HUES48 (cell line): ENCODE results near the gene TAS1R3.

ENCODE experiments used
- H3K27ac ChIP-seq: one replicate; pipeline ENCODE4 v1.7.0; 2013; ENCODE audit warnings: low read depth, low read length, inconsistent platforms
- H3K27me3 ChIP-seq: 2 replicates; pipeline ENCODE4 v1.6.1; 2013; ENCODE audit warnings: mild to moderate bottlenecking, low read length; ENCODE audit not compliant: control insufficient read depth, insufficient read depth
- H3K36me3 ChIP-seq: 2 replicates; pipeline ENCODE4 v1.6.1; 2013; ENCODE audit warnings: low read length; ENCODE audit not compliant: control insufficient read depth, insufficient read depth
- H3K4me1 ChIP-seq: 2 replicates; pipeline ENCODE4 v1.6.1; 2013; ENCODE audit warnings: mild to moderate bottlenecking, low read length; ENCODE audit not compliant: control insufficient read depth, insufficient read depth
- H3K4me3 ChIP-seq: 2 replicates; pipeline ENCODE4 v1.5.1; 2013; ENCODE audit warnings: mild to moderate bottlenecking, low read depth, low read length
- H3K9ac ChIP-seq: 2 replicates; pipeline ENCODE4 v1.6.1; 2013; ENCODE audit warnings: mild to moderate bottlenecking, low read depth, low read length, moderate library complexity
- H3K9me3 ChIP-seq: 2 replicates; pipeline ENCODE4 v1.6.1; 2013; ENCODE audit warnings: low read length; ENCODE audit not compliant: control insufficient read depth, insufficient read depth

TAS1R3 gene

DNA sequence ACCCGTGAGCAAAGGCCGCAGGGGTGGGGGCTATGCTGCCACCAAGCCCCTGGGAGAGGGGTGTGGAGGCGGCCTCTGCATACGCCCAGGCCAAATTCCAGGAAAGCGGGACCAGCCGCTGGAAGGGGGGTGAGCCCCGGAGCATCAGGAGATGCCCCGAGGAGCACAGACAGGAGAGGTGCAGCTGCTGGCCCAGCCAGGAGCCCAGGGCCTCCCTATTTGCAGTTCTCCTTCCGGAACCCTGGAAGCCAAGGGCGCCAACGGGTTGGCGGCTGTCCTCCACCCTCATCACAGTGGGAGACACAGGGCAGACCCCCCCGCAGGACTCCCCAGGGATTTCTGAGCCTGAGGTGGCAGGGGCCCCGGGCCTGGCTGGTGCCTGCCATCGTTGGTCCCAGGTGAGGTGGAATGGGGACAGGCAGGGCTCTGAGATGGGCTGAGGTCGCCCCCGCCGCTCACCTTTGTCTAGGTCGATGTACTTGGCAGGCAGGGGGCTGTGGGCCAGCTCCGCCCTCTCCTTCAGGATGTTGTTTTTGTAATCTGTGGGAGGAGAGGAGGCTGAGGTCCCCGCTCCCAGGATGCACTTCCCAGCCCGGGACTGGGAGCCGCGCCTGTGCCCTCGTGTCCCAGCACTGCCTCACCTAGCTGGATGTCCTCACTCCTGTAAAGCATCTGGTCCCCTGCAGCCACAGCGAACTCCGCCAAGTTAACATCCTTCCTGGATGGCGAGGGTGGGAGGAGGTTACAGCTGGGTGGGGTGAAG lies 22.5 kb downstream of the TAS1R3 start:
- Histone ChIP-seq H3K4me3 (peak overlapping the region; percentile 49; the same call in 1 of the 2 replicates), H3K36me3 (no peaks in the 10 kb centered on the region), H3K9me3 (no peaks in the 10 kb centered on the region), H3K27ac (peak overlapping the region; percentile 13), H3K27me3 (peaks cover 20% of the 10 kb centered on the region), H3K4me1 (peaks cover 27% of the 10 kb centered on the region), H3K9ac (no peak overlapping the region)

DNA sequence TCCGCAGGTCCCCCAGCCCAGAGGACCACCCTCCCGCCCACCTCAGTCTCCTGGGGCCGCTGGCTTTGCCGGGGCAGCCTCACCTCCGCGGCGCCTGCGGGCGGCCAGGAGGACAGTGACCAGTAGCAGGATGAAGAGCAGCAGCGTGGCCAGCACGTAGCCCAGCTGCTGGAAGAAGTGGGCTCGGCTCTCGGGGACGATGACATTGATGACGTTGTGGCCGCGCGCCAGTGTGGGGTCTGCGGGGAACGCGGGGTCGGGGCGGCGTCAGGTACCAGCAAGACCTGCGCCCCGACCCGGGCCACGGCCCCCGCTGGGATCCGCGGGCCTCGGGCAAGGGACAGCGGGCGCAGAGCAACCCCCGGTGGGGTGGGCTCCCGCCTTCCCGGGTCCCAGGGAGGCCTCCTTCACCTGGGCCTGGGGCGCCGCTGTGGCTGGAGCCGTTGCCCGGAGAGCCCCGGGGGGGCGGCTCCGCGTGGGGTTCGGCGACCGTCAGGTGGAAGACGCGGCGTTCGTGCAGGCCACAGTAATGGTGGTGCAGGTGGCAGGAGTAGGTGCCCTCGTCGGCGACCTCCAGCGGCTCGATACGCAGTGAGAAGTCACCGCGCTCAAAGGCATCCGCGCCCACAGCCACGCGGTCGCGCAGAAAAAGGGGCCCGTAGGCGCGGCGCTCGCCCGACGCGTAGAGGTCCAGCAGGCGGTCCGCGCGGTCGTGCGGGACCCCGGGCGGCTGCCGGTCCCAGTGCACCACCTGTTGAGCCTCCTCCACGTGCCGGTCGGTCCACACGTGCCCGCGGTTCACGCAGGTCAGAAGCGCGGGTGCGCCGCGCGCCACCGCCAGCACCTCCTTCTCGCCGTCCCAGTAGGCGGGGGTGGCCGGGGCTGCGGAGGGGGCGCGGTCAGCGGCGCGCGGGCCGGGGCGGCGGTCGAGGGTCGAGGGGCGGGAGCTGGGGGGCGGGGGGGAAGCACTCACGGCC lies 23.5 kb downstream of the TAS1R3 start:
- Histone ChIP-seq H3K27ac (peak overlapping the region; percentile 13), H3K9me3 (no peaks in the 10 kb centered on the region), H3K4me1 (peaks cover 36% of the 10 kb centered on the region), H3K9ac (no peak overlapping the region), H3K4me3 (peak overlapping the region; percentile 49), H3K36me3 (no peaks in the 10 kb centered on the region), H3K27me3 (peaks cover 20% of the 10 kb centered on the region)

DNA sequence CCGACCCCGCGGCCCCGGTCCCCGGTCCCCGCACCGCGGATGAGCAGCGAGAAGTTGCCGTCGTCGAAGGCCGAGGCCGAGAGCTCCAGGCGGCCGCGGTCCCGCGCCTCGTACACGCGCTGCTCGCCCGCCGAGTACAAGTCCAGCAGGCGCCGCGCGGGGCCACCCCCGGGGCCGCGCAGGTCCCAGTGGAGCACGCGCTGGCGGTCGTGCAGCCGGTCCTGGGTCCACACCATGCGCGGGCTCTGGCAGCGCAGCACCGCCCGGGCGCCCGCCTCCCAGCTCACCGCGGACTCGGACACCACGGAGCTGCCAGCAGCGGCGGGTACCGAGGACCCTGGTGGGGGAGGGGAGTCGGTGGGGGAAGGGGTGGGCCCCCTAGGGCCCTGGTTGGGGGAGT lies 24.3 kb downstream of the TAS1R3 start:
- H3K9ac ChIP-seq: no peak overlapping the region
- peaks cover 36% of the 10 kb centered on the region for H3K4me1 ChIP-seq
- H3K9me3 ChIP-seq: no peaks in the 10 kb centered on the region
- H3K36me3 ChIP-seq: no peaks in the 10 kb centered on the region
- H3K27ac ChIP-seq: no peak overlapping the region
- H3K4me3 ChIP-seq: peak overlapping the region; percentile 43; the same call in 1 of the 2 replicates
- H3K27me3 ChIP-seq: peaks cover 20% of the 10 kb centered on the region

DNA sequence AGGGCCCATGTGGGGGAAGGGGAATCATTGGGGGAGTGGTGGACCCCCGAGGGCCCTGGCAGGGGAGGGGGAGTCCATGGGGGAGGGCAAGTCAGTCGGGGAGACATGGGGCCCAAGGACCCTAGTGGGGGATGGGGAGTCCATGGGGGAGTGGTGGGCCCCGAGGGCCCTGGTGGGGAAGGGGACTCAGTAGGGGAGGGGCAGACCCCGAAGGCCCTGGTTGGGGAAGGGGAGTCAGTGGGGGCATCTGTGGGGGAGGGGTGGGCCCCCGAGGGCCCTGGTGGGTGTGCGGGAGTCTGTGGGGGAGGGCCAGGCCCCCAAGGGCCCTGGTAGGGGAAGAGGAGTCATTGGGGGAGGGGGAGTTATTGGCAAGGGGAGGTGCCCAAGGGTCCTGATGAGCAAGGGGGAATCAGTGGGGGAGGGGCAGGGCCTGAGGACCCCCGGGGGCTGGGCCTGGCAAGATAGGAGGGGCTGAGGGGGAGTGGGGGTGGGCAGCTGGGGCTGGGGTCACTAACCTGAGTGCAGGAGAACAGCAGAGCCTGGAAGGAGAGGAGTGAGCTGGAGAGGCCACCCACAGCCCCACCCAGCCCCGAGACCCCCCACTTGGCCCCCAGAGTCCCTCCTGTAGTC lies 25.2 kb downstream of the TAS1R3 start:
- Histone ChIP-seq H3K36me3 (no peaks in the 10 kb centered on the region), H3K27ac (no peak overlapping the region), H3K27me3 (peaks cover 20% of the 10 kb centered on the region), H3K9me3 (no peaks in the 10 kb centered on the region), H3K9ac (no peak overlapping the region), H3K4me1 (peaks cover 38% of the 10 kb centered on the region), H3K4me3 (no peak overlapping the region)

DNA sequence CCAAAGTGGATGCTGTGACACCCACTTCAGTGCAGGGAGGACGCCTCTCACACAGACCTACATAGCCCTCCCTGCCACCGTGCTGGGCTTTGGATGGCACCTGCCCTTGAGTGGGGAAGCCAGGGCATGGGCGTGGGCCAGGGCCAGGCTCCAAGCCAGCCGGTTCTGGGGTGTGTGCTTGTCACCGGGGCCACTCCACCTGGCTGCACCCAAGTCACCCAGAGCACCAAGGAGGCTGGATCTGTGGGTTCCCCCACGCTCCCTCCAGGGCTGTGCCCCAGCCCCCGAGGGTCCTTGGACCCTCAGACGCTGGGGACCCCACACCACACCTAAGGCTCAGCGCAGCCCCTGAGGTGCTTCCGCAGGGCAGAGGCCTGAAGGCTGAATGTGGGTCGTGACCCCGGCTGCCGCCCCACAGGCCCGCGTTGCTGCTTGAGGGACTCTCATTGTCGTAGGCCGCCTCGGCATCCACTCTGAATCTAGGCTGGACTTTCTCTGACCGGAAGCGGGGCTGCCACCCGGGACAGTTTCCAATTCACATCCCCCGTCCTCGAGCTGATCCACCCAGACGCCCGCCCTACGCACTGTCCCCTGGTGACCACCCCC lies 25.8 kb downstream of the TAS1R3 start:
- Histone ChIP-seq H3K4me3 (no peak overlapping the region), H3K36me3 (no peaks in the 10 kb centered on the region), H3K9ac (no peak overlapping the region), H3K4me1 (peaks cover 34% of the 10 kb centered on the region), H3K27me3 (peaks cover 20% of the 10 kb centered on the region), H3K9me3 (no peaks in the 10 kb centered on the region), H3K27ac (no peak overlapping the region)

DNA sequence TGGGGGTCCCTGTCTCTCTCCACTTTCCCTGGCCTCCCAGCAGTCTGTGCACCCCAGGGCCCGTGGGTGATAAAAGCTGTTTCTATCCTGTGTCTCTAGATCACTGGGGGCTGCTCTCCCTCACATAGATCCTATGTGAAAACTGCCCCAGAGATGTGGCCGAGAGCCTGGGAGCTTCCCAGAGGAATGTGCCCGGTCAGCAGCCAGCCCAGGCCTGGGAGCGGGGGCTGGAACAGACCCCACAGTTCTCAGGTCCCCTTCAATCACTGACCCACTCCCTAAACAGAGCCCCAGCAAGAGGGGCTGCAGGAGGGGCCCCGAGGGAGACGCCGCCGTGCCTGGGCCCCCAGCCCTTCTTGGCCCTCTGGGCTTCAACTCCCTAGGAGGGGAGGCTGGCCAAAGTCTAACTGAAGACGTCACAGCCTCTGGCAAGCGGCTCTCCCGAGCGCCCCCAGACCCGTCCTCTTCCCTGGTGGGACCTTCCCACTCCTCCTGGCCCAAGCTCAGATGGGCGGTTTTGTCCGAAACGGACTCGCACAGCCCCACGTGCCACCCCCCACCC lies 26.9 kb downstream of the TAS1R3 start:
- H3K9me3 ChIP-seq: no peaks in the 10 kb centered on the region
- H3K27ac ChIP-seq: peak overlapping the region; percentile 59
- peak overlapping the region; percentile 5; the same call in 1 of the 2 replicates for H3K4me3 ChIP-seq
- H3K27me3 ChIP-seq: peaks cover 16% of the 10 kb centered on the region
- H3K4me1 ChIP-seq: peaks cover 26% of the 10 kb centered on the region
- no peak overlapping the region for H3K9ac ChIP-seq
- no peaks in the 10 kb centered on the region for H3K36me3 ChIP-seq

DNA sequence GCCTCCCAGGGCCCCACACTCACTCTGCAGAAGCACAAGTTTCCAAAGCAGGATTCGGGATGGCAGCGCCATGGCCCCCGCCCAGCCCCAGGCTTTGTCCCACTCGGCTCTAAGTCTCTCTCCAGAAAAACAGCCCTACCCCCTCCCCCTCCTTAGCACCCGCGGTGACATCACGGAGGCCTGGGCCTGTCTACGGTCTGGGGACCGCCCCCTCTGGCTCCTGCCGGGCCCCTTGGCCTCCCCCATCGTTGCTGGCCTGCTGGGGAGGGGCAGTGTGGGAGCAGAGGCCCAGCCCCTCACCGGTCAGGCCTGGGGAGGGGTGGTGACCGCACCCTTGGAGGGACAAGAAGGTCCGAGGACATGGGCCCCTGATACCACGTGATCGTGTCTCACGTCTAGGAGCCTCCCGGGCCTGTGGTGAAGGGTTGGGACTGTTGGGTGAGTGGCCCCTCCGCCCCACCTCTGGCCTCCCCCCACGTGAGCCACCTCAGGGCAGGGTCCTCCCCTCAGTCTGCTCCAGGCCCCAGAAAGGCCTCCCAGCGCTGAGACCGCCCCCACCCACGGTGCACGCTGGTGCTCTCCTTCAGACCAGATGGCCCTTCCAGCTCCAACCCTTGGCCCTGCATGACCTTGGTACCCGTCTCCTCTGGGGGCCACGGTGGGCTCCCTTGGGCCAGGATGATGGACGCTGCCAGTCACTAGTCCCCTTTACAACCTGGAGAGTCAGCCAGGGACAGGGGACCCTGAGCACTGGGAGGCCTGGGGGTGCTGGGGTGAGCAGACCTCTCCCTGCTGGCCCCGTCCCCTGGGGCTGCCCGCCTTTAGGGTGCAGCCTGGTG lies 27.6 kb downstream of the TAS1R3 start, which contains the start of gene MXRA8:
Gene MXRA8, minus strand, starts transcription at position 123 of the 839 bp plus-strand sequence. Its CDS starts 51 bp downstream, at position 72.
- no peak within 1 kb of the TSS for H3K9ac ChIP-seq
- H3K9me3 ChIP-seq: no peaks in the 10 kb centered on the region
- H3K4me3 ChIP-seq: peak within 1 kb of the TSS; percentile 5; the same call in 1 of the 2 replicates
- H3K4me1 ChIP-seq: peaks cover 19% of the 10 kb centered on the region
- H3K36me3 ChIP-seq: no peaks in the 10 kb centered on the region
- peaks cover 16% of the 10 kb centered on the region for H3K27me3 ChIP-seq
- peak within 1 kb of the TSS; percentile 59 for H3K27ac ChIP-seq

DNA sequence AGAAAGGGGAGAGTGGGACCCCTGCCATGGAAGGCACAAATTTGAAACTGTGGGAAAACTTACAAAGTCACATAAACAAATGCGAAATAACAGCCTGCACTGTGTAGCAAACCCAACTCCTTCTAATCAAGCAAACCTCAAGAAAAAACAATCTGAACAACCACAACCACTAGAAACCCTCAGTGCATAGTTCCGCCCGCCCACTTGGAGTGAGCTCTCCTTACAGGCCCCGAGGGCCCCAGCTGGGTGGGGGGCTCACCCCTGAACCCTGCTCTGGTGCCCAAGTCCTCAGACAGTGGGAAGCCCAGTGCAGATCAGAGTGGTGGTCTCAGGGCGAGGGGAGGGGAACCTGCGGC lies 28.2 kb downstream of the TAS1R3 start:
- no peak overlapping the region for H3K9ac ChIP-seq
- H3K27ac ChIP-seq: peak overlapping the region; percentile 59

DNA sequence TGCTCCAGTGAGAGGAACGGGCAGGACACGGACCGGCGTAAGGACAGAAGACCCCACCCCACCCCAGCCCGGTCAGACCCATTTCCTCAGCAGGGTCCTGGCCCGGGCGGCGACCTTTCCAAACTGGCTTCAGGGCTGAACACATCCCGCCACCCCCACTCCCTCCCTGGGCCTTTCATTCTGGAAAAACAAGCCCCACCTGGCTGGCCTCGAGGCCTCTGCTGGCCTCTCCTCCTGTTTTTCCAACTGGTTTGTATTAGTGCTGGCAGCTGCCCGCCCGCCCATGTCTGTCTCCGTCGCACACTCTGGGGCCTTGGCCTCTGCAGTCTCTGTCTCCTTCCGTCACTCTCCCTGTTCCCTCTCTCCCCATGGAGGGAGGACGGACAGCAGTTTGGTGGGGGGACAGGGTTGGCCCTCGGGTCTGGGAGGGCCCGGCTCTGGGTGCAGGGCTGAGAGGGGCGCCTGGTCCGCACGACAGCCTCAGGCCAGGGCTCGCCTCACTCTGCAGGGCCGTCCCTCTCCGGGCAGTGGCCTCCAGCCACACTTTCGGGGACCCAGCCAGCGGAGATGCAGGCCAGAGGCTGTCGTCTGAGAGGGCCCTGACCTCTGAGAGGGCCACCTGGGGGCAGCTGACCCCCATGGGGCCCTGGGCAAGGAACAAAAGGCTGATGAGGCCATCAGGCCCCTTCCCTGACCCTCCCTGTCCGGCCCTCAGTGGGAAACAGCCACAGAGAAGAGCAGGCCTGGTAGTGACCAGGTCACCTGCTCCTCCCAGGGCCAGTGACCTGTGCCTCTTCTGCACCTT lies 28.8 kb downstream of the TAS1R3 start:
- H3K9ac ChIP-seq: no peak overlapping the region
- H3K27me3 ChIP-seq: peaks cover 6% of the 10 kb centered on the region
- H3K27ac ChIP-seq: peak overlapping the region; percentile 59
- H3K9me3 ChIP-seq: no peaks in the 10 kb centered on the region
- no peaks in the 10 kb centered on the region for H3K36me3 ChIP-seq
- H3K4me3 ChIP-seq: no peak overlapping the region
- H3K4me1 ChIP-seq: peaks cover 19% of the 10 kb centered on the region

More for the DNA sequence above, 28.2 kb downstream of the TAS1R3 start:
- Histone ChIP-seq H3K4me3 (no peak overlapping the region), H3K27me3 (peaks cover 12% of the 10 kb centered on the region), H3K4me1 (peaks cover 19% of the 10 kb centered on the region), H3K9me3 (no peaks in the 10 kb centered on the region), H3K36me3 (no peaks in the 10 kb centered on the region)
